Suprapubic skin (tissue), 4 donors: ENCODE measurements around the gene GSN. TPM values are rescaled to one million over a fixed set of nuclear protein-coding genes. Genes with fewer than 3 reads are reported as not detected.
A peak's percentile ranks its signal among the peaks of the same experiment; 100 is the strongest.

Source experiments
- DNase-seq, 2 donors: peaks; one replicate each; pipeline ENCODE4 v3.0.0-alpha.2; 2019; ENCODE audit warnings: low spot score in 2 of 2
- H3K27ac ChIP-seq: fragments of 200-600 bp; sonication (generic); one replicate; pipeline ENCODE4 v1.5.1; 2019
- H3K27me3 ChIP-seq: fragments of 200-600 bp; sonication (generic); one replicate; pipeline ENCODE4 v1.5.1; 2019
- H3K36me3 ChIP-seq: fragments of 200-600 bp; sonication (generic); one replicate; pipeline ENCODE4 v1.5.1; 2019
- H3K4me1 ChIP-seq: fragments of 200-600 bp; sonication (generic); one replicate; pipeline ENCODE4 v1.5.1; 2019
- H3K4me3 ChIP-seq: fragments of 200-600 bp; sonication (generic); one replicate; pipeline ENCODE4 v1.5.1; 2019; ENCODE audit warnings: mild to moderate bottlenecking
- H3K9me3 ChIP-seq: fragments of 200-600 bp; sonication (generic); one replicate; pipeline ENCODE4 v1.5.1; 2019
- CTCF ChIP-seq, 2 donors: fragments of 200-600 bp in 1 of 2; fragments of 450-650 bp in 1 of 2; sonication (generic) in 1 of 2; IDR thresholded peaks; one replicate each; pipeline ENCODE4 v1.5.1; 2016 to 2019; ENCODE audit warnings: antibody characterized with exemption in 2 of 2, mild to moderate bottlenecking in 1 of 2, moderate library complexity in 1 of 2
- EP300 ChIP-seq: sonication (generic); formaldehyde crosslinking; IDR thresholded peaks from one replicate; pipeline ENCODE4 v1.6.1; 2017; ENCODE audit warnings: antibody characterized with exemption
- POLR2A ChIP-seq, 2 donors: fragments of 450-650 bp; IDR thresholded peaks; one replicate each; pipeline ENCODE4 v1.6.1; 2017; ENCODE audit warnings: antibody characterized with exemption in 2 of 2, mild to moderate bottlenecking in 2 of 2, moderate library complexity in 2 of 2
- POLR2AphosphoS5 ChIP-seq, 3 donors: sonication (generic); formaldehyde crosslinking; IDR thresholded peaks; one replicate each; pipeline ENCODE4 v1.6.1; 2017; ENCODE audit warnings: antibody characterized with exemption in 3 of 3
- WGBS: methylation state at CpG from one replicate; pipeline ENCODE4 v1.1.5; 2018; 5-methylcytosine and 5-hydroxymethylcytosine counted together
- total RNA-seq, 4 donors: library from RNA; depleted of rRNA; stranded (reverse); fragments of >200 nt; gene quantifications; one replicate each; pipeline ENCODE4 v1.1.0, GENCODE V29; 2016

Gene GSN
- total RNA-seq, 4 donors from 2014 or later = 681 to 944 (median 771) TPM

GRCh38 chr9:121304707-121305106 lies 36.7 kb downstream of the GSN start:
- DNase-seq = peak; percentile 49 to 52
- Histone ChIP-seq H3K4me1 (peaks cover 66% of the 10 kb centered on the region), H3K4me3 (peak overlapping the region; percentile 62)

GRCh38 chr9:121305269-121305994 lies 37.5 kb downstream of the GSN start:
- peak in 2 of 3 donors; percentile 28 to 58 for TF ChIP-seq POLR2AphosphoS5 (IDR thresholded peaks at IDR 0.05)
- TF ChIP-seq POLR2A (IDR thresholded peaks at IDR 0.05) = no peak
- 43% methylated on average over 8 of the region's 13 CpGs for WGBS
- Histone ChIP-seq H3K27me3 (no peaks in the 10 kb centered on the region), H3K4me1 (peaks cover 60% of the 10 kb centered on the region), H3K36me3 (peaks cover 81% of the 10 kb centered on the region), H3K27ac (peak overlapping the region; percentile 60), H3K9me3 (no peaks in the 10 kb centered on the region), H3K4me3 (peak overlapping the region; percentile 62)
- peak; percentile 87 to 91 for DNase-seq

More at GRCh38 chr9:121304707-121305106, 36.7 kb downstream of the GSN start:
- 85% methylated on average over 1 of the region's 1 CpG for WGBS
- Histone ChIP-seq H3K9me3 (no peaks in the 10 kb centered on the region), H3K36me3 (peaks cover 73% of the 10 kb centered on the region), H3K27ac (peak overlapping the region; percentile 22), H3K27me3 (no peaks in the 10 kb centered on the region)
- TF ChIP-seq EP300 = no peak
- TF ChIP-seq POLR2AphosphoS5 (IDR thresholded peaks at IDR 0.05) = no peak
- TF ChIP-seq POLR2A (IDR thresholded peaks at IDR 0.05) = no peak
- no peak for TF ChIP-seq CTCF (IDR thresholded peaks at IDR 0.05)

- H3K9me3 ChIP-seq = no peaks in the 10 kb centered on the region
- H3K27me3 ChIP-seq = no peaks in the 10 kb centered on the region
- H3K4me3 ChIP-seq = no peak overlapping the region
- H3K36me3 ChIP-seq = peaks cover 93% of the 10 kb centered on the region
- TF ChIP-seq EP300 (no peak), POLR2AphosphoS5 (IDR thresholded peaks at IDR 0.05) (no peak), CTCF (IDR thresholded peaks at IDR 0.05) (no peak)
- H3K4me1 ChIP-seq = peaks cover 36% of the 10 kb centered on the region
- 89% methylated on average over 2 of the region's 2 CpGs for WGBS
- H3K27ac ChIP-seq = no peak overlapping the region
- DNase-seq = peak in 1 of 2 donors; percentile 41
These were observed 40.0 kb downstream of the GSN start for GRCh38 chr9:121307976-121308375.

GRCh38 chr9:121308765-121309164 lies 40.8 kb downstream of the GSN start:
- peaks cover 29% of the 10 kb centered on the region for H3K4me1 ChIP-seq

GRCh38 chr9:121309171-121309570 lies 41.2 kb downstream of the GSN start:
- no peak overlapping the region for H3K4me3 ChIP-seq
- H3K27me3 ChIP-seq = no peaks in the 10 kb centered on the region
- 88% methylated on average over 6 of the region's 6 CpGs for WGBS
- H3K36me3 ChIP-seq = peaks cover 93% of the 10 kb centered on the region
- H3K4me1 ChIP-seq = peaks cover 24% of the 10 kb centered on the region
- no peaks in the 10 kb centered on the region for H3K9me3 ChIP-seq
- H3K27ac ChIP-seq = no peak overlapping the region
- peak in 1 of 2 donors; percentile 29 for DNase-seq
- no peak for TF ChIP-seq POLR2A (IDR thresholded peaks at IDR 0.05)
- no peak for TF ChIP-seq POLR2AphosphoS5 (IDR thresholded peaks at IDR 0.05)
- no peak for TF ChIP-seq EP300

More at GRCh38 chr9:121308765-121309164, 40.8 kb downstream of the GSN start:
- Histone ChIP-seq H3K36me3 (peaks cover 93% of the 10 kb centered on the region), H3K4me3 (no peak overlapping the region), H3K27ac (no peak overlapping the region), H3K9me3 (no peaks in the 10 kb centered on the region), H3K27me3 (no peaks in the 10 kb centered on the region)
- TF ChIP-seq EP300 (no peak), POLR2AphosphoS5 (IDR thresholded peaks at IDR 0.05) (no peak), CTCF (IDR thresholded peaks at IDR 0.05) (no peak), POLR2A (IDR thresholded peaks at IDR 0.05) (no peak)
- WGBS = 97% methylated on average over 13 of the region's 13 CpGs
- peak in 1 of 2 donors; percentile 42 for DNase-seq

- 92% methylated on average over 7 of the region's 7 CpGs for WGBS
- no peaks in the 10 kb centered on the region for H3K27me3 ChIP-seq
- peaks cover 93% of the 10 kb centered on the region for H3K36me3 ChIP-seq
- DNase-seq = peak in 1 of 2 donors; percentile 8
- no peak overlapping the region for H3K27ac ChIP-seq
- TF ChIP-seq POLR2AphosphoS5 (IDR thresholded peaks at IDR 0.05) (no peak), CTCF (IDR thresholded peaks at IDR 0.05) (no peak), POLR2A (IDR thresholded peaks at IDR 0.05) (no peak), EP300 (no peak)
- H3K4me3 ChIP-seq = no peak overlapping the region
- H3K4me1 ChIP-seq = peaks cover 17% of the 10 kb centered on the region
- H3K9me3 ChIP-seq = no peaks in the 10 kb centered on the region
These were observed 42.0 kb downstream of the GSN start for GRCh38 chr9:121309833-121310425.
